ENCODE data around the gene LRIT1. TPM values are rescaled to one million over a fixed set of nuclear protein-coding genes. Genes with fewer than 3 reads are reported as not detected.

Gene LRIT1
- total RNA-seq, 1 experiment from 2014 or later = not detected

- no peak for DNase-seq (ENCODE audit: low read depth)
- in situ Hi-C loops (cut with HindIII; ENCODE audit: low pct_unique_long_range_greater_than_20kb, low sequenced_read_pairs) = no loop called here
These were observed 15.7 kb downstream of the LRIT1 start, which contains the start of gene LRIT2 for GRCh38 chr10:84225427-84226173. LRIT2 (minus strand) TSS chr10:84225544; CDS start chr10:84225520, 24 bp downstream.

- in situ Hi-C loops (cut with HindIII; ENCODE audit: low pct_unique_long_range_greater_than_20kb, low sequenced_read_pairs) = no loop called here
- DNase-seq (ENCODE audit: low read depth) = no peak
These were observed 16.8 kb downstream of the LRIT1 start for GRCh38 chr10:84224411-84225028.

GRCh38 chr10:84221916-84222315 lies 19.4 kb downstream of the LRIT1 start:
- in situ Hi-C loops (cut with HindIII; ENCODE audit: low pct_unique_long_range_greater_than_20kb, low sequenced_read_pairs) = no loop called here
- no peak for DNase-seq (ENCODE audit: low read depth)

GRCh38 chr10:84217746-84218145 lies 23.6 kb downstream of the LRIT1 start:
- in situ Hi-C loops (cut with HindIII; ENCODE audit: low pct_unique_long_range_greater_than_20kb, low sequenced_read_pairs) = no loop called here
- no peak for DNase-seq (ENCODE audit: low read depth)

GRCh38 chr10:84216834-84217233 lies 24.5 kb downstream of the LRIT1 start:
- in situ Hi-C loops (cut with HindIII; ENCODE audit: low pct_unique_long_range_greater_than_20kb, low sequenced_read_pairs) = no loop called here
- DNase-seq (ENCODE audit: low read depth) = no peak

GRCh38 chr10:84214612-84215235 lies 26.6 kb downstream of the LRIT1 start:
- in situ Hi-C loops (cut with HindIII; ENCODE audit: low pct_unique_long_range_greater_than_20kb, low sequenced_read_pairs) = no loop called here
- no peak for DNase-seq (ENCODE audit: low read depth)

GRCh38 chr10:84214046-84214572 lies 27.2 kb downstream of the LRIT1 start:
- in situ Hi-C loops (cut with HindIII; ENCODE audit: low pct_unique_long_range_greater_than_20kb, low sequenced_read_pairs) = no loop called here
- no peak for DNase-seq (ENCODE audit: low read depth)

GRCh38 chr10:84213076-84213475 lies 28.3 kb downstream of the LRIT1 start:
- no peak for DNase-seq (ENCODE audit: low read depth)
- in situ Hi-C loops (cut with HindIII; ENCODE audit: low pct_unique_long_range_greater_than_20kb, low sequenced_read_pairs) = no loop called here

- DNase-seq (ENCODE audit: low read depth) = no peak
- in situ Hi-C loops (cut with HindIII; ENCODE audit: low pct_unique_long_range_greater_than_20kb, low sequenced_read_pairs) = no loop called here
These were observed 29.3 kb downstream of the LRIT1 start for GRCh38 chr10:84212014-84212413.

GRCh38 chr10:84211566-84211965 lies 29.8 kb downstream of the LRIT1 start:
- in situ Hi-C loops (cut with HindIII; ENCODE audit: low pct_unique_long_range_greater_than_20kb, low sequenced_read_pairs) = no loop called here
- DNase-seq (ENCODE audit: low read depth) = no peak

- in situ Hi-C loops (cut with HindIII; ENCODE audit: low pct_unique_long_range_greater_than_20kb, low sequenced_read_pairs) = no loop called here
- DNase-seq (ENCODE audit: low read depth) = no peak
These were observed 33.3 kb downstream of the LRIT1 start for GRCh38 chr10:84208023-84208422.

- DNase-seq (ENCODE audit: low read depth) = no peak
- in situ Hi-C loops (cut with HindIII; ENCODE audit: low pct_unique_long_range_greater_than_20kb, low sequenced_read_pairs) = no loop called here
These were observed 35.4 kb downstream of the LRIT1 start for GRCh38 chr10:84205853-84206525.

- peak; percentile 53 for DNase-seq (ENCODE audit: low read depth)
- in situ Hi-C loops (cut with HindIII; ENCODE audit: low pct_unique_long_range_greater_than_20kb, low sequenced_read_pairs) = no loop called here
These were observed 36.1 kb downstream of the LRIT1 start for GRCh38 chr10:84205049-84205852.

- DNase-seq (ENCODE audit: low read depth) = no peak
- in situ Hi-C loops (cut with HindIII; ENCODE audit: low pct_unique_long_range_greater_than_20kb, low sequenced_read_pairs) = no loop called here
These were observed 36.7 kb downstream of the LRIT1 start for GRCh38 chr10:84204610-84205009.

GRCh38 chr10:84204122-84204521 lies 37.2 kb downstream of the LRIT1 start:
- in situ Hi-C loops (cut with HindIII; ENCODE audit: low pct_unique_long_range_greater_than_20kb, low sequenced_read_pairs) = no loop called here
- DNase-seq (ENCODE audit: low read depth) = no peak

- no peak for DNase-seq (ENCODE audit: low read depth)
- in situ Hi-C loops (cut with HindIII; ENCODE audit: low pct_unique_long_range_greater_than_20kb, low sequenced_read_pairs) = no loop called here
These were observed 39.0 kb downstream of the LRIT1 start for GRCh38 chr10:84202349-84202748.

GRCh38 chr10:84201682-84202081 lies 39.7 kb downstream of the LRIT1 start:
- DNase-seq (ENCODE audit: low read depth) = no peak
- in situ Hi-C loops (cut with HindIII; ENCODE audit: low pct_unique_long_range_greater_than_20kb, low sequenced_read_pairs) = no loop called here

GRCh38 chr10:84201244-84201606 lies 40.1 kb downstream of the LRIT1 start:
- in situ Hi-C loops (cut with HindIII; ENCODE audit: low pct_unique_long_range_greater_than_20kb, low sequenced_read_pairs) = no loop called here
- no peak for DNase-seq (ENCODE audit: low read depth)

All from Caki2 (cell line).